DND-41 (cell line): ENCODE measurements around the gene MED23.

ENCODE experiments used
- ATAC-seq: fragments of 200-7000 bp; cut with Tn5 transposase; 3 replicates; pipeline ENCODE4 v1.9.1; 2021; ENCODE audit warnings: low read depth; ENCODE audit not compliant: insufficient read depth
- DNase-seq: peaks from one replicate; pipeline ENCODE4 v3.0.0-alpha.2; 2020
- H2AFZ ChIP-seq: 2 replicates; pipeline ENCODE4 v1.6.0; 2012; ENCODE audit warnings: low read depth, low read length
- H3K27ac ChIP-seq: 2 replicates; pipeline ENCODE4 v1.5.1; 2012; ENCODE audit warnings: low read length, inconsistent platforms
- H3K27me3 ChIP-seq: fragments of 200-600 bp; sonication (generic); 2 replicates; pipeline ENCODE4 v1.6.0; 2012; ENCODE audit warnings: low read length, mild to moderate bottlenecking, inconsistent platforms; ENCODE audit not compliant: insufficient read depth, poor library complexity
- H3K36me3 ChIP-seq: 2 replicates; pipeline ENCODE4 v1.5.1; 2012; ENCODE audit warnings: low read length, inconsistent platforms; ENCODE audit not compliant: insufficient read depth
- H3K4me1 ChIP-seq: 2 replicates; pipeline ENCODE4 v1.5.1; 2012; ENCODE audit warnings: mild to moderate bottlenecking, low read length; ENCODE audit not compliant: insufficient read depth
- H3K4me2 ChIP-seq: 2 replicates; pipeline ENCODE4 v1.6.0; 2012; ENCODE audit warnings: mild to moderate bottlenecking, moderate library complexity, low read length, inconsistent platforms; ENCODE audit not compliant: insufficient read depth
- H3K4me3 ChIP-seq, 2 experiments: fragments of 200-600 bp in 1 of 2; shearing (Covaris generic) in 1 of 2; 2 replicates each; pipeline ENCODE4 v1.5.1; 2012 to 2016; ENCODE audit warnings: inconsistent platforms in 2 of 2, low read length in 2 of 2, mild to moderate bottlenecking in 2 of 2, low read depth in 1 of 2, moderate library complexity in 1 of 2
- H3K79me2 ChIP-seq: 2 replicates; pipeline ENCODE4 v1.6.0; 2012; ENCODE audit warnings: low read length, inconsistent platforms; ENCODE audit not compliant: insufficient read depth
- H3K9ac ChIP-seq: 2 replicates; pipeline ENCODE4 v1.6.0; 2012; ENCODE audit warnings: low read depth, mild to moderate bottlenecking, inconsistent platforms, low read length, moderate library complexity
- H3K9me3 ChIP-seq: 2 replicates; pipeline ENCODE4 v1.5.1; 2012; ENCODE audit warnings: low read length, moderate library complexity, mild to moderate bottlenecking, inconsistent platforms; ENCODE audit not compliant: insufficient read depth, severe bottlenecking
- H4K20me1 ChIP-seq: 2 replicates; pipeline ENCODE4 v1.6.0; 2012; ENCODE audit warnings: low read length; ENCODE audit not compliant: insufficient read depth
- CTCF ChIP-seq: IDR thresholded peaks from 2 replicates; pipeline ENCODE4 v1.5.1; 2012; ENCODE audit warnings: borderline replicate concordance, low read length, moderate library complexity, mild to moderate bottlenecking; ENCODE audit not compliant: poor library complexity, severe bottlenecking; ENCODE audit errors: extremely low read depth
- EZH2 ChIP-seq: IDR thresholded peaks from 3 replicates; pipeline ENCODE4 v1.6.1; 2012; ENCODE audit warnings: borderline replicate concordance, low read depth, mild to moderate bottlenecking, moderate library complexity, low read length, inconsistent platforms; ENCODE audit not compliant: severe bottlenecking

MED23 gene

GRCh38 chr6:131597446-131597845 is 30.6 kb downstream of the MED23 start:
- H3K27ac ChIP-seq, result no peak overlapping the region
- H3K9me3 ChIP-seq, result no peaks in the 10 kb centered on the region
- peak; percentile 45 for TF ChIP-seq CTCF
- TF ChIP-seq EZH2, result no peak
- no peaks in the 10 kb centered on the region for H3K27me3 ChIP-seq
- H3K79me2 ChIP-seq, result no peaks in the 10 kb centered on the region
- H3K4me3 ChIP-seq, result no peak overlapping the region
- no peak overlapping the region for H3K9ac ChIP-seq
- peaks cover 85% of the 10 kb centered on the region for H3K36me3 ChIP-seq
- no peaks in the 10 kb centered on the region for H4K20me1 ChIP-seq
- H2AFZ ChIP-seq, result no peak overlapping the region
- no peak overlapping the region for H3K4me2 ChIP-seq
- no peaks in the 10 kb centered on the region for H3K4me1 ChIP-seq
- DNase-seq (no peak), ATAC-seq (peak; percentile 63; the same call in 1 of the 3 replicates)

- H3K79me2 ChIP-seq, result no peaks in the 10 kb centered on the region
- no peaks in the 10 kb centered on the region for H3K27me3 ChIP-seq
- H2AFZ ChIP-seq, result no peak overlapping the region
- no peak overlapping the region for H3K4me2 ChIP-seq
- no peaks in the 10 kb centered on the region for H4K20me1 ChIP-seq
- TF ChIP-seq EZH2 (no peak), CTCF (no peak)
- DNase-seq (no peak), ATAC-seq (no peak)
- H3K9me3 ChIP-seq, result no peaks in the 10 kb centered on the region
- no peak overlapping the region for H3K27ac ChIP-seq
- H3K4me1 ChIP-seq, result no peaks in the 10 kb centered on the region
- no peak overlapping the region for H3K4me3 ChIP-seq
- H3K9ac ChIP-seq, result no peak overlapping the region
- peaks cover 84% of the 10 kb centered on the region for H3K36me3 ChIP-seq
Measured at GRCh38 chr6:131594074-131594473, 34.0 kb downstream of the MED23 start.

GRCh38 chr6:131592935-131593334 is 35.1 kb downstream of the MED23 start:
- no peak overlapping the region for H3K4me2 ChIP-seq
- no peaks in the 10 kb centered on the region for H3K79me2 ChIP-seq
- H2AFZ ChIP-seq, result no peak overlapping the region
- no peaks in the 10 kb centered on the region for H3K4me1 ChIP-seq
- H3K9ac ChIP-seq, result no peak overlapping the region
- no peak overlapping the region for H3K27ac ChIP-seq
- ATAC-seq (no peak), DNase-seq (no peak)
- peaks cover 83% of the 10 kb centered on the region for H3K36me3 ChIP-seq
- H4K20me1 ChIP-seq, result no peaks in the 10 kb centered on the region
- H3K4me3 ChIP-seq, result no peak overlapping the region
- TF ChIP-seq CTCF (no peak), EZH2 (no peak)
- no peaks in the 10 kb centered on the region for H3K27me3 ChIP-seq
- H3K9me3 ChIP-seq, result no peaks in the 10 kb centered on the region

GRCh38 chr6:131588643-131589042 is 39.4 kb downstream of the MED23 start:
- Histone ChIP-seq H3K4me3 (no peak overlapping the region), H3K9ac (no peak overlapping the region), H3K4me1 (no peaks in the 10 kb centered on the region), H3K4me2 (no peak overlapping the region), H4K20me1 (no peaks in the 10 kb centered on the region), H2AFZ (no peak overlapping the region), H3K27me3 (no peaks in the 10 kb centered on the region), H3K27ac (no peak overlapping the region), H3K36me3 (peaks cover 85% of the 10 kb centered on the region), H3K79me2 (no peaks in the 10 kb centered on the region), H3K9me3 (no peaks in the 10 kb centered on the region)
- no peak for ATAC-seq
- no peak for TF ChIP-seq EZH2
- DNase-seq, result no peak
